ENCODE data around the gene RAB1A.
A peak's percentile ranks its signal among the peaks of the same experiment; 100 is the strongest.

The RAB1A gene

DNA sequence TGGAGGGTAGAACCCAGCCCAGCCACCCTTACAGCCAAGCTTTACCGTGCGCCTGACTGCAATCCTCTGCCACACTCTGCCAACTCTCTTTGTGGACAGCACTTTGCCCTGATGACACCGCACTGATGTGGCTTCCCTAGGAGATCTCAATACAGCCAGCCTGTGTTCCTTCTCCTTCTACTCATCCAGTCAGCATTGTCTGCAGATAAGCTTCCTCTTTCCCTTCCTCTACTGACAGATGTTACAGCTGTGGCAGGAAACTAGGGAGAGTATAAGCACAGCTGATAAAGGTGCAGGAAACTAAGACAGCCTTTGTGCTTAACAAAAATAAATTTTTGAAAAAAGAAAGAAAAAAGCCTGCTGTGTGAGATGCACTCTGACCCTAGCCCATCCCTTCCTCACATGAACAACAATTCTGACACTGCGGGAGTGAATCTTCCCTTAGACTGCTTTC, 48.6 kb downstream of the RAB1A start:
- ATAC-seq (no peak), DNase-seq (no peak)
- Mint-ChIP-seq H3K27me3 (no peaks in the 10 kb centered on the region), H3K4me1 (no peaks in the 10 kb centered on the region), H3K4me3 (no peak overlapping the region), H3K9me3 (no peaks in the 10 kb centered on the region), H3K27ac (peak overlapping the region in 1 of 2 donors; percentile 22)

GRCh38 chr2:65079017-65079416, 50.9 kb downstream of the RAB1A start:
- DNase-seq (no peak), ATAC-seq (no peak)
- H3K4me1 Mint-ChIP-seq = no peaks in the 10 kb centered on the region
- H3K9me3 Mint-ChIP-seq = no peaks in the 10 kb centered on the region
- H3K27me3 Mint-ChIP-seq = no peaks in the 10 kb centered on the region
- H3K27ac Mint-ChIP-seq = peak overlapping the region in 1 of 2 donors; percentile 34
- H3K4me3 Mint-ChIP-seq = no peak overlapping the region

DNA sequence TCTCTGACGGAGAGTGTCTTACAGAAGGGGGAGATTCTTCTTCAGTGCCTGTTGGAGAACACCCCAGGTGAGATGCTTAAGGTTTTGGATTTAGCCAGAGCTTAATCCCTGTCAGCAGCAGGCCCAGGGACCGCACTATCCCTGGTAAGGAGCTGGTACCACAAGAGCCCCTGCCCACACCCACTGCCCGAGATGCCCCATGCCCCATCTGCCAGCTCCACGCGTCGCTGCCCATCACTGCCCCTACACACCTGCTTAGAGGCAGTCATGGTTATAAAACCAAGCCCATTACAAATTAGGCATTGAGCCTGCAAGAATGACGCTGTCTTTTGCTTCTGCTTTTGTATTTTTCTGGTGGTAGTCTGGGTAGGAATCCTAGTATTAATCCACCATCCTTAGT, 52.0 kb downstream of the RAB1A start:
- Mint-ChIP-seq H3K4me1 (peaks cover under 1% of the 10 kb centered on the region), H3K27ac (peak overlapping the region in 1 of 2 donors; percentile 92), H3K4me3 (no peak overlapping the region), H3K9me3 (no peaks in the 10 kb centered on the region), H3K27me3 (no peaks in the 10 kb centered on the region)
- no peak for ATAC-seq
- no peak for DNase-seq

DNA sequence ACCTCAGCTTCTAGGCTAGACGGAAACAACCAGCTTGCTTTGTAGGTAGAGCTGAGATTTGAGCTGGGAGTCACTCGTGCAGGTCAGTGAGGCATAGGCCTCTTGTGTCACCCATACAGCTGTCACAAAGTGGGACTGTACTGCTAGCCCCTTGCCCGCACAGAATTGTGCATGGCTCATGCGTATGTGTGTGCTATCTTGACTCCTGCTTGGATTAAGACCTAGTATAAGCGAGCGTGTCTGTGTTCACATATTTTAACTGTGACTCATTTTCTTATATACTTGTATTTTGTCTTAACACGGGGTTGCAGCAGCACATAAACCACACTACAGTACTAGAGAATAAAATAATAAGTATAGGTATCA, 53.6 kb downstream of the RAB1A start:
- H3K27ac Mint-ChIP-seq = no peak overlapping the region
- H3K9me3 Mint-ChIP-seq = no peaks in the 10 kb centered on the region
- no peak overlapping the region for H3K4me3 Mint-ChIP-seq
- DNase-seq = no peak
- ATAC-seq = no peak
- H3K4me1 Mint-ChIP-seq = peaks cover 8% of the 10 kb centered on the region
- H3K27me3 Mint-ChIP-seq = no peaks in the 10 kb centered on the region

GRCh38 chr2:65075605-65076344, 54.1 kb downstream of the RAB1A start:
- peaks cover 14% of the 10 kb centered on the region for H3K4me1 Mint-ChIP-seq
- H3K27me3 Mint-ChIP-seq = no peaks in the 10 kb centered on the region

GRCh38 chr2:65075176-65075575, 54.7 kb downstream of the RAB1A start:
- Mint-ChIP-seq H3K4me3 (no peak overlapping the region), H3K27me3 (no peaks in the 10 kb centered on the region), H3K9me3 (no peaks in the 10 kb centered on the region), H3K4me1 (peaks cover 20% of the 10 kb centered on the region), H3K27ac (no peak overlapping the region)
- ATAC-seq (no peak), DNase-seq (no peak)

More at GRCh38 chr2:65075605-65076344, 54.1 kb downstream of the RAB1A start:
- no peak overlapping the region for H3K27ac Mint-ChIP-seq
- ATAC-seq (peak; percentile 30), DNase-seq (no peak)
- H3K4me3 Mint-ChIP-seq = no peak overlapping the region
- H3K9me3 Mint-ChIP-seq = no peaks in the 10 kb centered on the region

DNA sequence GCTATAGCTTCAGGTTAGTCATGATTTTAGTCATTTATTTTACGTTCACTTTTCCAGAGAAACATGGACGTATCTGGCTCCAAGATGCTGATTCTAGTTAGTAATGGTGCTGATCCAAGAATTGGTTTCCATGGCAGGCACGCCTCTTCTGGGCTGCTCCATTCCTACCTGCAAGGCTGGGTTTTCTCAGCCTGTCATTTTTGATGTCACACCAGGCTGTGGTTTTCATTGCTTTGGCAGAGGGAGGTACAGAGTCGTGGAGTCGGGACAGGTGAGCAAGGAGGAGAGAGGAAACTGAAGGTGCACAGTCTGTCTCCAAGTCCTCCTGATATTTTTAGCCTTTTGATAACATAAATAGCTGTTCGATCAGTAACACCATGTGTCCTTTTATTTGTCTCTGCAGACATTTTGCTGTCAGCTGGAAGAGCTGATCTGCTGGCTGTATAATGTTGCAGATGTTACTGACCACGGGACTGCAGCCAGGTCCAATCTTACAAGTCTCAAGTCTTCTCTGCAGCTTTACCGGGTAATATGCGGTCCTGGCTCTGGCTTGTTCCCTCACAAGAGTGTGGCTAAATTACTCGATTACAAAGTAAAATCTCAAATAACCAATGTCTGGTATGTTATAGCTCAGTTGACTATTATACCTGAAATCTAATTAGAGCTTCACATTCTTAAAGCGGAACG, 55.9 kb downstream of the RAB1A start:
- Mint-ChIP-seq H3K9me3 (no peaks in the 10 kb centered on the region), H3K4me1 (peaks cover 30% of the 10 kb centered on the region), H3K27me3 (no peaks in the 10 kb centered on the region), H3K4me3 (no peak overlapping the region), H3K27ac (no peak overlapping the region)
- DNase-seq (no peak), ATAC-seq (no peak)

DNA sequence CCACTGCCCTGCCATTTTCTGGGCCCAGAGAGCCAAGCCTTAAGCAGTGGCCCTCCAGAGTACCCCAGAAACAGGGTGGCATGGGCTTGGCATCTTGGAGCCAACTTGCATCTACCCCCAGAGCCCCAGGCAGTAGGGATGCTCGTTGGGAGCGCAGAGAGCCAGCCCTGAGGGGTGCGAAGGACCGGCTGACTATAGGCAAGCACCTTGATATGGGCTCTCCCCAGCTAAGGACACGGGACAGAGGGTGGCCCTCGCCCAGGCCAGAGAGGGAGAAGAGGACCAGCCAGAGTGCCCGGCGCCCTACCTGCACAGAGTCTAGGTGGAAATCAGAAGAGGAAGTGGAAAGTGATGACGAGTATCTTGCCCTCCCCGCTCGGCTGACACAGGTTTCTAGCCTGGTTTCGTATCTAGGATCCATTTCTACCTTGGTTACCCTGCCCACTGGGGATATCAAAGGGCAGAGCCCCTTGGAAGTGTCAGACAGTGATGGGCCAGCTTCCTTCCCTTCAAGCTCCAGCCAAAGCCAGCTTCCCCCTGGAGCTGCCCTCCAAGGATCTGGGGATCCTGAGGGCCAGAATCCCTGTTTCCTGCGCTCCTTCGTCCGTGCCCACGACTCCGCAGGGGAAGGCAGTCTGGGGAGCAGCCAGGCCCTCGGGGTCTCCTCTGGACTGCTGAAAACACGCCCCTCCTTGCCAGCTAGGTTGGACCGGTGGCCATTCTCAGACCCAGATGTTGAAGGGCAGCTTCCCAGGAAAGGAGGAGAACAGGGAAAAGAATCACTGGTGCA, 57.5 kb downstream of the RAB1A start:
- Mint-ChIP-seq H3K27me3 (no peaks in the 10 kb centered on the region), H3K27ac (peak overlapping the region in 1 of 2 donors; percentile 96), H3K4me1 (peaks cover 45% of the 10 kb centered on the region), H3K9me3 (no peaks in the 10 kb centered on the region), H3K4me3 (no peak overlapping the region)
- no peak for DNase-seq
- no peak for ATAC-seq

- no peak for DNase-seq
- no peak for ATAC-seq
- peak overlapping the region in 1 of 2 donors; percentile 96 for H3K27ac Mint-ChIP-seq
- H3K27me3 Mint-ChIP-seq = no peaks in the 10 kb centered on the region
- no peaks in the 10 kb centered on the region for H3K9me3 Mint-ChIP-seq
- no peak overlapping the region for H3K4me3 Mint-ChIP-seq
- H3K4me1 Mint-ChIP-seq = peaks cover 50% of the 10 kb centered on the region
Observed at GRCh38 chr2:65071499-65072180, 58.3 kb downstream of the RAB1A start.

- ATAC-seq (peak; percentile 11), DNase-seq (no peak)
- H3K4me1 Mint-ChIP-seq = peaks cover 50% of the 10 kb centered on the region
- peak overlapping the region; percentile 92 to 94 for H3K27ac Mint-ChIP-seq
- no peaks in the 10 kb centered on the region for H3K9me3 Mint-ChIP-seq
- H3K27me3 Mint-ChIP-seq = no peaks in the 10 kb centered on the region
- no peak overlapping the region for H3K4me3 Mint-ChIP-seq
Observed at GRCh38 chr2:65070856-65071255, 59.0 kb downstream of the RAB1A start.

DNA sequence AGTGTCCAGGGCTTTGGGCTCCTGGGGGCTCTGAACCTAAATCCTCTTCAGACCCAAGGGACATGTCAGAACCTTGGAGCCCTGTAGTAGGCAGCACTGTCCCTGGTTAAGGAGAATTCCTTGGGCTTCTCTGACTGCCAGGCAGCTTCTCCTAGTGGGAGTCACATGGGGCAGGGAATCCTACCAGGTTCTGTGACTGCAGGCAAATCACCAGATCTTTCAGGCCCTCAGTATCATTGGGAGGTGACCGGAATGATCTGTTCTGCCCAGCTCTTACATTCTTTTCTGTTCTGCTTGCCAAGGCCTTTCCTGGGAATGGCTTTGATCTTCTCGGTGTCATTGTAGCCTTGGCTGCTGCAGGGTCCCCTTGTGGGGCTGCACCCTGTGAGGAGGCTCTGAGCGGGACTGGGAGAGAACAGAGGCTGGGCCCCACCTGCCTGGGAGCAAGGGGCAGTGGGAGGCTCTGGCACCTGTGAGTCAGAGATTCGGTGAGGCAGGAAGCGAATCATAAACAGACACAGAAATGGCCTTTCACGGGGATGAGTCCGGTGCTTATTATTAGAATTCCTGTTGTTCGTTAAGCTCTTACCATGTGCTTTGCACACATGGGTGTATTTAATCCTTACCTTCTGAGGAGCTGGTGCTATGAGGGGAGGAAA, 59.6 kb downstream of the RAB1A start:
- H3K27me3 Mint-ChIP-seq = no peaks in the 10 kb centered on the region
- DNase-seq = no peak
- no peaks in the 10 kb centered on the region for H3K9me3 Mint-ChIP-seq
- peak overlapping the region; percentile 92 to 94 for H3K27ac Mint-ChIP-seq
- peaks cover 51% of the 10 kb centered on the region for H3K4me1 Mint-ChIP-seq
- H3K4me3 Mint-ChIP-seq = no peak overlapping the region
- peak; percentile 21 for ATAC-seq

DNA sequence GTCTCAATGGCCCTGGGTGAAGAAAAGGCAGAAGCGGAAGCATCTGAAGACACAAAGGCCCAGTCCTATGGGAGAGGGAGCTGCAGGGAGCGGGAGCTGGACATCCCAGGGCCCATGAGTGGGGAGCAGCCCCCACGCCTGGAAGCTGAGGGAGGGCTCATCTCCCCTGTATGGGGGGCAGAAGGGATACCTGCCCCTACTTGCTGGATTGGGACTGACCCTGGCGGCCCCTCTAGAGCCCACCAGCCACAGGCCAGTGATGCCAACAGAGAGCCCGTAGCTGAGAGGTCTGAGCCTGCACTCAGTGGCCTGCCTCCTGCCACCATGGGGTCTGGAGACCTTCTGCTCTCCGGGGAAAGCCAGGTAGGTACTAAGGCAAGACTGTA, 60.5 kb downstream of the RAB1A start:
- H3K27me3 Mint-ChIP-seq = no peaks in the 10 kb centered on the region
- DNase-seq (no peak), ATAC-seq (no peak)
- no peak overlapping the region for H3K4me3 Mint-ChIP-seq
- H3K27ac Mint-ChIP-seq = peak overlapping the region; percentile 17 to 71
- peaks cover 59% of the 10 kb centered on the region for H3K4me1 Mint-ChIP-seq
- no peaks in the 10 kb centered on the region for H3K9me3 Mint-ChIP-seq

- Mint-ChIP-seq H3K27ac (peak overlapping the region; percentile 22 to 75), H3K4me1 (peaks cover 66% of the 10 kb centered on the region), H3K27me3 (no peaks in the 10 kb centered on the region), H3K4me3 (peak overlapping the region in 1 of 2 donors; percentile 30), H3K9me3 (no peaks in the 10 kb centered on the region)
- DNase-seq (no peak), ATAC-seq (peak; percentile 19)
Observed at GRCh38 chr2:65067806-65068553, 61.9 kb downstream of the RAB1A start.

DNA sequence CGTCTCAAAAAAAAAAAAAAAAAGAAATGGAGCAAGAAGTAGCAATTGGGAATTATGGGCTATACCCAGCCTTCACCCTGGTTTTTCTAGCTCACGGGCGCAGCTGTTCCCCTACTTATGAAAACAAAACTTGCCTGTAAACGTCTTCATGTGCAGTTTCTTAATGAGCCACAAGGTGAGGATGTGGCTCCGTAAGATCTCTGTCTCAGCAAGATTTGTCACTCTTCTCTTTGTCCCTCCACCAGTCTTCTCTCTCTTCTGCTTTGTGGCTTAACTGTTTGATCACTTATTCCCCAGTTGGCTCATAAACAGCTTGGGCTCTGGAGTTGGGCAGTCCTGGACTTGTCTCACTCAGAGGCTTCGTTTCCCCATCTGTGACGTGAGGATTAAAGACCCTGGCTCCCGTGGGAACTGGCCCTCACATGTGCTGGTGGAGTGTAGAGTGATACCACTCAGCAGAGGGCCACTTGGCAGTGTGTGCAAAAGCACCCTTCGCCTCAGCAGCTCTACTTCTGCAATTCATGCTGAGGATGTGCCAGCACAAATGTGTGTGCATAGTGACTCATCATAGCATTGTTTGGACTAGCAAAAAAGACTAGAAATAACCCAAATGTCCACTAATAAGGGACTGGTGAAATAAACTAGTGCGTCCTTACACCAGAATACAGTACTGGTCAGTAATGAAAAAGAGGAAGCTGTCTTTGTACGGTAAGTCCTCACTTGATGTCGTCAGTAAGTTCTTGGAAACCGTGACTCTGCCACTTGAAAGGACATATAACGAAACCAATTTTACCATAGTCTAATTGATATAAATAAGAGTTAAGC, 65.0 kb downstream of the RAB1A start:
- peak; percentile 80 for ATAC-seq
- H3K27ac Mint-ChIP-seq = peak overlapping the region in 1 of 2 donors; percentile 21
- H3K4me3 Mint-ChIP-seq = peak overlapping the region in 1 of 2 donors; percentile 19
- no peaks in the 10 kb centered on the region for H3K9me3 Mint-ChIP-seq
- peaks cover 56% of the 10 kb centered on the region for H3K4me1 Mint-ChIP-seq
- DNase-seq = peak; percentile 42 to 46
- H3K27me3 Mint-ChIP-seq = no peaks in the 10 kb centered on the region
